K562 (cell line): ENCODE results near the gene BNIPL. TPM values are rescaled to one million over a fixed set of nuclear protein-coding genes. Genes with fewer than 3 reads are reported as not detected.

Experiments
- BRF1 ChIP-seq: IDR thresholded peaks from 3 replicates; pipeline ENCODE4 v1.6.1; 2011; ENCODE audit warnings: borderline replicate concordance, mild to moderate bottlenecking; ENCODE audit not compliant: insufficient read length; ENCODE audit errors: extremely low read depth
- CEBPB ChIP-seq: fragments of 450-650 bp; IDR thresholded peaks from 2 replicates; pipeline ENCODE4 v1.6.1; 2016; ENCODE audit warnings: missing genetic modification characterization, missing compliant biosample characterization
- CHD7 ChIP-seq: fragments of 200-600 bp; sonication (generic); IDR thresholded peaks from one replicate; pipeline ENCODE4 v1.6.1; 2012; ENCODE audit warnings: mild to moderate bottlenecking, low read depth, low read length, inconsistent platforms
- E2F3 ChIP-seq: fragments of 250-450 bp; sonication (Bioruptor Pico); IDR thresholded peaks from 2 replicates; pipeline ENCODE4 v1.4.0; 2020; ENCODE audit warnings: mild to moderate bottlenecking
- FOXJ2 ChIP-seq: fragments of 200-800 bp; sonication (Bioruptor generic); IDR thresholded peaks from 2 replicates; pipeline ENCODE4 v1.6.1; 2016; ENCODE audit warnings: missing genetic modification characterization, missing compliant biosample characterization
- GTF2E2 ChIP-seq: fragments of 200-800 bp; sonication (Bioruptor generic); IDR thresholded peaks from 2 replicates; pipeline ENCODE4 v1.6.1; 2016; ENCODE audit warnings: missing genetic modification characterization, missing compliant biosample characterization
- HMG20B ChIP-seq: fragments of 250-450 bp; sonication (Bioruptor Pico); IDR thresholded peaks from 2 replicates; pipeline ENCODE4 v1.5.0; 2021; ENCODE audit warnings: mild to moderate bottlenecking
- MEIS2 ChIP-seq: fragments of 450-650 bp; IDR thresholded peaks from 2 replicates; pipeline ENCODE4 v1.6.1; 2014; ENCODE audit warnings: mild to moderate bottlenecking; ENCODE audit not compliant: partially characterized antibody
- NCOA2 ChIP-seq, 2 experiments: fragments of 450-650 bp; IDR thresholded peaks; 2 replicates each; pipeline ENCODE4 v1.6.1; 2018; ENCODE audit warnings: mild to moderate bottlenecking in 2 of 2, moderate library complexity in 1 of 2; ENCODE audit not compliant: partially characterized antibody in 2 of 2
- NKRF ChIP-seq: fragments of 450-650 bp; IDR thresholded peaks from 2 replicates; pipeline ENCODE4 v1.6.1; 2016; ENCODE audit warnings: borderline replicate concordance
- PRMT5 ChIP-seq: sonication (generic); formaldehyde crosslinking; IDR thresholded peaks from 2 replicates; pipeline ENCODE4 v1.5.0; 2020; ENCODE audit warnings: missing genetic modification reagents
- SMARCE1 ChIP-seq: fragments of 450-650 bp; IDR thresholded peaks from 2 replicates; pipeline ENCODE4 v1.7.1; 2016; ENCODE audit warnings: mild to moderate bottlenecking
- TCF7L2 ChIP-seq: fragments of 150-350 bp; IDR thresholded peaks from 2 replicates; pipeline ENCODE4 v1.6.1; 2016; ENCODE audit warnings: low read depth, mild to moderate bottlenecking, low read length, moderate library complexity
- ZZZ3 ChIP-seq: fragments of 450-650 bp; IDR thresholded peaks from 2 replicates; pipeline ENCODE4 v1.6.1; 2016; ENCODE audit warnings: antibody characterized with exemption, mild to moderate bottlenecking, moderate library complexity
- polyA plus RNA-seq, 8 experiments: library from polyadenylated mRNA; depleted of rRNA in 4 of 8; stranded (reverse) in 5 of 8; unstranded in 3 of 8; fragments of >200 nt; fragmentation: Nextera tagmentation in 2 of 8; fragmentation: Illumina TruSeq in 1 of 8; extraction: Ambion mirVana in 2 of 8; extraction: Trizol in 1 of 8; gene quantifications; 2 replicates each; pipeline versions ENCODE4 v1.2.1 to v1.2.3, GENCODE V29; 2011 to 2014; ENCODE audit warnings: inconsistent platforms in 1 of 8, missing spikeins in 1 of 8
- total RNA-seq, 7 experiments: library from RNA; depleted of rRNA in 6 of 7; stranded (reverse); fragments of >200 nt in 6 of 7; fragmentation: Illumina TruSeq in 2 of 7; extraction: Trizol in 2 of 7; gene quantifications; 2 replicates each; pipeline versions ENCODE4 v1.2.1 to v1.2.3, GENCODE V29; 2011 to 2021; ENCODE audit warnings: low replicate concordance in 1 of 7

BNIPL gene
- total and polyA plus RNA-seq, 9 of the 15 experiments (the other 6 are each of a cell fraction or from before 2014, with no cell fraction given) = 0.08 to 1.4 (median 0.68) TPM

GRCh38 chr1:151062741-151063371 is 26.5 kb downstream of the BNIPL start (continued):
- no peak for TF ChIP-seq CHD7
- TF ChIP-seq BRF1 = no peak
- TF ChIP-seq ZZZ3 = no peak
- TF ChIP-seq HMG20B (CRISPR knock-in tag) = no peak
- peak; percentile 36; the same call in 1 of the 2 replicates for TF ChIP-seq CEBPB (tag)
- TF ChIP-seq MEIS2 = no peak
- no peak for TF ChIP-seq PRMT5 (CRISPR knock-in tag)
- no peak for TF ChIP-seq GTF2E2 (tag)
- no peak for TF ChIP-seq E2F3 (CRISPR knock-in tag)
- TF ChIP-seq NCOA2 (IDR thresholded peaks at IDR 0.05; ENCODE audit: partially characterized antibody in 2 of 2) = no peak
- no peak for TF ChIP-seq TCF7L2
- TF ChIP-seq NKRF = no peak
- peak; percentile 75; the same call in 1 of the 2 replicates for TF ChIP-seq SMARCE1
- TF ChIP-seq FOXJ2 (tag) = no peak
